HepG2 (cell line): ENCODE data around the gene ECE2. TPM values are rescaled to one million over a fixed set of nuclear protein-coding genes. Genes with fewer than 3 reads are reported as not detected.

Source experiments
- ATF1 ChIP-seq: IDR thresholded peaks from 2 replicates; pipeline ENCODE4 v1.6.1; 2016; ENCODE audit warnings: mild to moderate bottlenecking, control low read depth
- BCL6 ChIP-seq: IDR thresholded peaks from 2 replicates; pipeline ENCODE4 v1.6.1; 2016; ENCODE audit warnings: missing genetic modification reagents, missing compliant biosample characterization
- CREM ChIP-seq, 2 experiments: sonication (generic) in 1 of 2; formaldehyde crosslinking in 1 of 2; IDR thresholded peaks; 2 replicates each; pipeline versions ENCODE4 v1.4.0 to v1.6.1; 2016 to 2020; ENCODE audit warnings: antibody characterized with exemption in 1 of 2, mild to moderate bottlenecking in 1 of 2, missing genetic modification reagents in 1 of 2
- DR1 ChIP-seq: sonication (generic); formaldehyde crosslinking; IDR thresholded peaks from 2 replicates; pipeline ENCODE4 v1.8.0; 2021; ENCODE audit warnings: mild to moderate bottlenecking, missing genetic modification reagents, inconsistent platforms
- EP300 ChIP-seq, 3 experiments: sonication (generic) in 1 of 3; formaldehyde crosslinking in 1 of 3; IDR thresholded peaks; 2 replicates each; pipeline versions ENCODE4 v1.5.1 to v1.6.1; 2011 to 2020; ENCODE audit warnings: low read depth in 2 of 3, low read length in 2 of 3, borderline replicate concordance in 1 of 3, improper control_type of control experiment in 1 of 3, mild to moderate bottlenecking in 1 of 3, missing genetic modification reagents in 1 of 3, moderate library complexity in 1 of 3
- EZH2 ChIP-seq: conservative IDR thresholded peaks from 2 replicates; pipeline ENCODE4 v1.6.1; 2012; ENCODE audit warnings: mild to moderate bottlenecking, low read depth, low read length, moderate library complexity
- HCFC1 ChIP-seq: fragments of 150-350 bp; IDR thresholded peaks from 2 replicates; pipeline ENCODE4 v1.6.1; 2014; ENCODE audit warnings: low read depth, low read length
- HOXA5 ChIP-seq: sonication (generic); formaldehyde crosslinking; IDR thresholded peaks from 2 replicates; pipeline ENCODE4 v1.4.0; 2020; ENCODE audit warnings: missing genetic modification reagents
- JUNB ChIP-seq: sonication (generic); formaldehyde crosslinking; IDR thresholded peaks from 2 replicates; pipeline ENCODE4 v1.8.0; 2022; ENCODE audit warnings: missing genetic modification reagents, mild to moderate bottlenecking, borderline replicate concordance
- KDM4B ChIP-seq: sonication (generic); formaldehyde crosslinking; IDR thresholded peaks from 2 replicates; pipeline ENCODE4 v1.4.0; 2020; ENCODE audit warnings: missing genetic modification reagents
- KDM5A ChIP-seq: fragments of 200-600 bp; sonication (generic); IDR thresholded peaks from 2 replicates; pipeline ENCODE4 v1.7.0; 2018; ENCODE audit warnings: antibody characterized with exemption, mild to moderate bottlenecking, low read length, borderline replicate concordance
- MAF1 ChIP-seq: sonication (generic); formaldehyde crosslinking; IDR thresholded peaks from 2 replicates; pipeline ENCODE4 v1.5.0; 2020; ENCODE audit warnings: missing genetic modification reagents, borderline replicate concordance
- MAFF ChIP-seq: IDR thresholded peaks from 2 replicates; pipeline ENCODE4 v1.6.1; 2011; ENCODE audit warnings: low read depth, low read length, improper control_type of control experiment
- NFE2L1 ChIP-seq: sonication (generic); formaldehyde crosslinking; IDR thresholded peaks from 2 replicates; pipeline ENCODE4 v1.4.0; 2020; ENCODE audit warnings: missing genetic modification reagents, mild to moderate bottlenecking, borderline replicate concordance
- NR1H2 ChIP-seq: sonication (generic); formaldehyde crosslinking; IDR thresholded peaks from 2 replicates; pipeline ENCODE4 v1.8.1; 2022; ENCODE audit warnings: low read depth, missing genetic modification reagents, borderline replicate concordance
- NR2F6 ChIP-seq, 2 experiments: IDR thresholded peaks; 2 replicates each; pipeline ENCODE4 v1.6.1; 2016; ENCODE audit warnings: antibody characterized with exemption in 1 of 2, mild to moderate bottlenecking in 1 of 2
- RBFOX2 ChIP-seq: fragments of 200-400 bp; formaldehyde crosslinking; IDR thresholded peaks from 2 replicates; pipeline ENCODE4 v1.6.1; 2017; ENCODE audit warnings: low read depth, mild to moderate bottlenecking, low read length
- RELA ChIP-seq: sonication (generic); formaldehyde crosslinking; IDR thresholded peaks from 2 replicates; pipeline ENCODE4 v1.4.0; 2020; ENCODE audit warnings: missing genetic modification reagents
- RFXAP ChIP-seq: sonication (generic); formaldehyde crosslinking; IDR thresholded peaks from 2 replicates; pipeline ENCODE4 v1.4.0; 2020; ENCODE audit warnings: missing genetic modification reagents, borderline replicate concordance
- ZFP41 ChIP-seq: sonication (generic); formaldehyde crosslinking; IDR thresholded peaks from 2 replicates; pipeline ENCODE4 v1.4.0; 2020; ENCODE audit warnings: mild to moderate bottlenecking, missing genetic modification reagents, borderline replicate concordance
- ZFP90 ChIP-seq: sonication (generic); formaldehyde crosslinking; IDR thresholded peaks from 2 replicates; pipeline ENCODE4 v1.8.0; 2022; ENCODE audit warnings: missing genetic modification reagents, mild to moderate bottlenecking, inconsistent platforms, borderline replicate concordance
- ZNF160 ChIP-seq: sonication (generic); formaldehyde crosslinking; IDR thresholded peaks from 2 replicates; pipeline ENCODE4 v1.8.0; 2022; ENCODE audit warnings: mild to moderate bottlenecking, inconsistent platforms, missing genetic modification reagents
- ZNF274 ChIP-seq: sonication (generic); formaldehyde crosslinking; IDR thresholded peaks from 2 replicates; pipeline ENCODE4 v1.5.1; 2020; ENCODE audit warnings: mild to moderate bottlenecking, missing genetic modification reagents
- ZNF296 ChIP-seq: sonication (generic); formaldehyde crosslinking; conservative IDR thresholded peaks from 2 replicates; pipeline ENCODE4 v1.5.0; 2020; ENCODE audit warnings: mild to moderate bottlenecking, missing genetic modification reagents
- ZNF326 ChIP-seq: sonication (generic); formaldehyde crosslinking; IDR thresholded peaks from 2 replicates; pipeline ENCODE4 v1.4.0; 2020; ENCODE audit warnings: missing genetic modification reagents, borderline replicate concordance
- ZNF552 ChIP-seq: sonication (generic); formaldehyde crosslinking; IDR thresholded peaks from 2 replicates; pipeline ENCODE4 v1.9.0; 2022; ENCODE audit warnings: missing genetic modification reagents, mild to moderate bottlenecking, borderline replicate concordance
- ZNF792 ChIP-seq: IDR thresholded peaks from 2 replicates; pipeline ENCODE4 v1.6.1; 2016
- polyA plus RNA-seq, 8 experiments: library from polyadenylated mRNA; depleted of rRNA in 3 of 8; stranded (reverse) in 7 of 8; unstranded in 1 of 8; fragments of >200 nt; fragmentation: Illumina TruSeq in 4 of 8; extraction: Trizol in 4 of 8; gene quantifications; 2 replicates each; pipeline versions ENCODE4 v1.2.1 to v1.2.3, GENCODE V29; 2011 to 2016; ENCODE audit warnings: low read depth in 4 of 8, missing spikeins in 1 of 8, mixed read lengths in 1 of 8; ENCODE audit not compliant: insufficient read depth in 1 of 8
- total RNA-seq, 5 experiments: library from RNA; depleted of rRNA; stranded (reverse); fragments of >200 nt; fragmentation: Illumina TruSeq; extraction: Trizol; gene quantifications; 2 replicates each; pipeline ENCODE4 v1.2.3, GENCODE V29; 2016; ENCODE audit warnings: low read depth in 1 of 5
- TF ChIP-seq, protein P1 (sequence below): sonication (generic); formaldehyde crosslinking; conservative IDR thresholded peaks from 2 replicates; pipeline ENCODE4 v1.8.0; 2022; ENCODE audit warnings: mild to moderate bottlenecking, moderate library complexity, missing genetic modification reagents

The ECE2 gene
- total and polyA plus RNA-seq, 2 of the 13 experiments (the other 11 are each of a cell fraction or from before 2014, with no cell fraction given) = not detected

- peak; percentile 35; the same call in 1 of the 2 replicates for TF ChIP-seq NR2F6 (IDR thresholded peaks at IDR 0.05)
- peak; percentile 49; the same call in 1 of the 2 replicates for TF ChIP-seq NR2F6 (CRISPR knock-in tag; IDR thresholded peaks at IDR 0.05)
- TF ChIP-seq DR1 = no peak
- 0 out of 2 replicates have a peak, but pooled peaks have one; percentile 38 for TF ChIP-seq MAF1 (CRISPR knock-in tag)
- TF ChIP-seq CREM (IDR thresholded peaks at IDR 0.05) = peak; percentile 77
- TF ChIP-seq CREM (CRISPR knock-in tag; IDR thresholded peaks at IDR 0.05) = no peak
- TF ChIP-seq BCL6 (CRISPR knock-in tag) = no peak
- TF ChIP-seq, protein P1, sequence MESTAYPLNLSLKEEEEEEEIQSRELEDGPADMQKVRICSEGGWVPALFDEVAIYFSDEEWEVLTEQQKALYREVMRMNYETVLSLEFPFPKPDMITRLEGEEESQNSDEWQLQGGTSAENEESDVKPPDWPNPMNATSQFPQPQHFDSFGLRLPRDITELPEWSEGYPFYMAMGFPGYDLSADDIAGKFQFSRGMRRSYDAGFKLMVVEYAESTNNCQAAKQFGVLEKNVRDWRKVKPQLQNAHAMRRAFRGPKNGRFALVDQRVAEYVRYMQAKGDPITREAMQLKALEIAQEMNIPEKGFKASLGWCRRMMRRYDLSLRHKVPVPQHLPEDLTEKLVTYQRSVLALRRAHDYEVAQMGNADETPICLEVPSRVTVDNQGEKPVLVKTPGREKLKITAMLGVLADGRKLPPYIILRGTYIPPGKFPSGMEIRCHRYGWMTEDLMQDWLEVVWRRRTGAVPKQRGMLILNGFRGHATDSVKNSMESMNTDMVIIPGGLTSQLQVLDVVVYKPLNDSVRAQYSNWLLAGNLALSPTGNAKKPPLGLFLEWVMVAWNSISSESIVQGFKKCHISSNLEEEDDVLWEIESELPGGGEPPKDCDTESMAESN (CRISPR knock-in tag) = peak; percentile 12; the same call in 1 of the 2 replicates
- no peak for TF ChIP-seq ZNF552
- no peak for TF ChIP-seq EP300 (IDR thresholded peaks at IDR 0.05; ENCODE audit: low read depth in 2 of 2, low read length in 2 of 2)
- no peak for TF ChIP-seq EP300 (CRISPR knock-in tag; IDR thresholded peaks at IDR 0.05; ENCODE audit: borderline replicate concordance)
- TF ChIP-seq HCFC1 = peak; percentile 86
- TF ChIP-seq ZNF326 (CRISPR knock-in tag) = no peak
- no peak for TF ChIP-seq EZH2
- TF ChIP-seq ZFP41 (CRISPR knock-in tag) = no peak
- TF ChIP-seq ZNF160 (CRISPR knock-in tag) = no peak
- TF ChIP-seq NR1H2 = no peak
- peak; percentile 40; the same call in 1 of the 2 replicates for TF ChIP-seq ZNF792 (CRISPR knock-in tag)
- no peak for TF ChIP-seq ZFP90 (CRISPR knock-in tag)
- TF ChIP-seq KDM4B (CRISPR knock-in tag) = no peak
- TF ChIP-seq NFE2L1 = peak; percentile 85; the same call in 1 of the 2 replicates
- peak; percentile 63; the same call in 1 of the 2 replicates for TF ChIP-seq KDM5A
- TF ChIP-seq JUNB = no peak
- TF ChIP-seq HOXA5 = 0 out of 2 replicates have a peak, but pooled peaks have one; percentile 66
- no peak for TF ChIP-seq ZNF296 (CRISPR knock-in tag)
- TF ChIP-seq ATF1 (CRISPR knock-in tag) = no peak; the same call in 1 of the 2 replicates
- no peak for TF ChIP-seq RFXAP (CRISPR knock-in tag)
- peak; percentile 42; the same call in 1 of the 2 replicates for TF ChIP-seq ZNF274 (CRISPR knock-in tag)
- peak; percentile 85 for TF ChIP-seq RBFOX2
- no peak for TF ChIP-seq RELA (CRISPR knock-in tag)
- TF ChIP-seq MAFF = no peak
Measured at GRCh38 chr3:184298759-184299487, 23.1 kb downstream of the ECE2 start, which contains the start of gene PSMD2 (continued).
